Measurements from ENCODE around the gene CCR7. TPM values are rescaled to one million over a fixed set of nuclear protein-coding genes. Genes with fewer than 3 reads are reported as not detected.

Gene CCR7
- total RNA-seq, 1 experiment from 2014 or later = 0.30 TPM

- no TSS peak for BruUV-seq (replicated peaks)
- no peaks in the 10 kb centered on the region for H3K27me3 ChIP-seq (replicated peaks; ENCODE audit: insufficient read depth, low read depth, low read length, poor library complexity)
- ChIA-PET CTCF (no interaction called here), POLR2A (ENCODE audit: low non-redundant PET) (no interaction called here)
- TF ChIP-seq EZH2 (IDR thresholded peaks at IDR 0.05; ENCODE audit: borderline replicate concordance, low read depth, low read length, poor library complexity, severe bottlenecking) (no peak), CTCF (conservative IDR thresholded peaks at IDR 0.05; ENCODE audit: low read depth, low read length) (no peak)
- H3K4me3 ChIP-seq (ENCODE audit: low read depth, low read length, poor library complexity, severe bottlenecking) = no peak overlapping the region
- intact Hi-C loops (cut with micrococcal nuclease; ENCODE audit: unreplicated experiment) = no loop called here
- no peak for DNase-seq (ENCODE audit: low spot score)
- H3K36me3 ChIP-seq (ENCODE audit: insufficient read depth, low read length, poor library complexity, severe bottlenecking) = no peaks in the 10 kb centered on the region
- H3K9me3 ChIP-seq (ENCODE audit: low read depth, low read length, poor library complexity, severe bottlenecking) = no peaks in the 10 kb centered on the region
- H3K4me1 ChIP-seq (ENCODE audit: insufficient read depth, low read length, poor library complexity, severe bottlenecking) = no peaks in the 10 kb centered on the region
- H3K27ac ChIP-seq (ENCODE audit: low read depth, low read length, poor library complexity, severe bottlenecking) = no peak overlapping the region
These were observed 41.5 kb upstream of the CCR7 start for GRCh38 chr17:40606548-40607353.

- Histone ChIP-seq H3K4me1 (ENCODE audit: insufficient read depth, low read length, poor library complexity, severe bottlenecking) (no peaks in the 10 kb centered on the region), H3K36me3 (ENCODE audit: insufficient read depth, low read length, poor library complexity, severe bottlenecking) (no peaks in the 10 kb centered on the region), H3K27me3 (replicated peaks; ENCODE audit: insufficient read depth, low read depth, low read length, poor library complexity) (no peaks in the 10 kb centered on the region), H3K4me3 (ENCODE audit: low read depth, low read length, poor library complexity, severe bottlenecking) (no peak overlapping the region), H3K27ac (ENCODE audit: low read depth, low read length, poor library complexity, severe bottlenecking) (no peak overlapping the region), H3K9me3 (ENCODE audit: low read depth, low read length, poor library complexity, severe bottlenecking) (no peaks in the 10 kb centered on the region)
- ChIA-PET CTCF (no interaction called here), POLR2A (ENCODE audit: low non-redundant PET) (no interaction called here)
- no peak for DNase-seq (ENCODE audit: low spot score)
- intact Hi-C loops (cut with micrococcal nuclease; ENCODE audit: unreplicated experiment) = no loop called here
- TF ChIP-seq EZH2 (IDR thresholded peaks at IDR 0.05; ENCODE audit: borderline replicate concordance, low read depth, low read length, poor library complexity, severe bottlenecking) (no peak), CTCF (conservative IDR thresholded peaks at IDR 0.05; ENCODE audit: low read depth, low read length) (no peak)
- BruUV-seq (replicated peaks) = no TSS peak
These were observed 40.0 kb upstream of the CCR7 start for GRCh38 chr17:40605306-40605705.

GRCh38 chr17:40604327-40605080 lies 39.2 kb upstream of the CCR7 start:
- CTCF ChIA-PET = no interaction called here
- DNase-seq (ENCODE audit: low spot score) = no peak
- Histone ChIP-seq H3K9me3 (ENCODE audit: low read depth, low read length, poor library complexity, severe bottlenecking) (no peaks in the 10 kb centered on the region), H3K27ac (ENCODE audit: low read depth, low read length, poor library complexity, severe bottlenecking) (no peak overlapping the region), H3K4me1 (ENCODE audit: insufficient read depth, low read length, poor library complexity, severe bottlenecking) (no peaks in the 10 kb centered on the region), H3K27me3 (replicated peaks; ENCODE audit: insufficient read depth, low read depth, low read length, poor library complexity) (no peaks in the 10 kb centered on the region), H3K4me3 (ENCODE audit: low read depth, low read length, poor library complexity, severe bottlenecking) (no peak overlapping the region), H3K36me3 (ENCODE audit: insufficient read depth, low read length, poor library complexity, severe bottlenecking) (no peaks in the 10 kb centered on the region)
- POLR2A ChIA-PET (ENCODE audit: low non-redundant PET) = interaction anchor here (0.7 kb wide), 1 partner anchor 535 kb away, joined by 3 read pairs; no protein-coding TSS in a partner anchor
- TF ChIP-seq EZH2 (IDR thresholded peaks at IDR 0.05; ENCODE audit: borderline replicate concordance, low read depth, low read length, poor library complexity, severe bottlenecking) (no peak), CTCF (conservative IDR thresholded peaks at IDR 0.05; ENCODE audit: low read depth, low read length) (no peak)
- BruUV-seq (replicated peaks) = no TSS peak
- intact Hi-C loops (cut with micrococcal nuclease; ENCODE audit: unreplicated experiment) = no loop called here
